Measurements from ENCODE around the gene MSANTD1. TPM values are rescaled to one million over a fixed set of nuclear protein-coding genes. Genes with fewer than 3 reads are reported as not detected.

Gene MSANTD1
- total RNA-seq, 4 donors from 2014 or later = 0.36 to 0.72 TPM; not detected in 2

- Histone ChIP-seq H3K4me3 (no peak overlapping the region), H3K9me3 (no peaks in the 10 kb centered on the region), H3K4me1 (peaks cover 37% of the 10 kb centered on the region), H3K27ac (no peak overlapping the region), H3K27me3 (no peaks in the 10 kb centered on the region), H3K36me3 (no peaks in the 10 kb centered on the region)
- DNase-seq (ENCODE audit: low spot score in 2 of 2) = peak in 1 of 2 donors; percentile 56
- whole genome bisulfite sequencing = 73% methylated on average over 15 of the region's 15 CpGs
- TF ChIP-seq POLR2AphosphoS5 (IDR thresholded peaks at IDR 0.05) (no peak), EP300 (IDR thresholded peaks at IDR 0.05) (no peak), CTCF (IDR thresholded peaks at IDR 0.05) (no peak), POLR2A (IDR thresholded peaks at IDR 0.05) (no peak)
These were observed 55.2 kb downstream of the MSANTD1 start for GRCh38 chr4:3303923-3304710.

- Histone ChIP-seq H3K4me3 (no peak overlapping the region), H3K4me1 (peaks cover 28% of the 10 kb centered on the region), H3K27ac (no peak overlapping the region), H3K9me3 (no peaks in the 10 kb centered on the region), H3K27me3 (no peaks in the 10 kb centered on the region), H3K36me3 (no peaks in the 10 kb centered on the region)
- WGBS = 49% methylated on average over 24 of the region's 25 CpGs
- TF ChIP-seq CTCF (IDR thresholded peaks at IDR 0.05) (no peak), POLR2AphosphoS5 (IDR thresholded peaks at IDR 0.05) (no peak), EP300 (IDR thresholded peaks at IDR 0.05) (no peak), POLR2A (IDR thresholded peaks at IDR 0.05) (no peak)
- peak in 1 of 2 donors; percentile 61 for DNase-seq (ENCODE audit: low spot score in 2 of 2)
These were observed 56.1 kb downstream of the MSANTD1 start for GRCh38 chr4:3304831-3305609.

- 72% methylated on average over 9 of the region's 9 CpGs for WGBS
- H3K27me3 ChIP-seq = no peaks in the 10 kb centered on the region
- DNase-seq (ENCODE audit: low spot score in 2 of 2) = peak in 1 of 2 donors; percentile 71
- H3K9me3 ChIP-seq = no peaks in the 10 kb centered on the region
- H3K4me3 ChIP-seq = no peak overlapping the region
- no peaks in the 10 kb centered on the region for H3K36me3 ChIP-seq
- H3K27ac ChIP-seq = no peak overlapping the region
- H3K4me1 ChIP-seq = peaks cover 26% of the 10 kb centered on the region
- TF ChIP-seq POLR2A (IDR thresholded peaks at IDR 0.05) (no peak), CTCF (IDR thresholded peaks at IDR 0.05) (no peak), EP300 (IDR thresholded peaks at IDR 0.05) (no peak), POLR2AphosphoS5 (IDR thresholded peaks at IDR 0.05) (no peak)
These were observed 56.8 kb downstream of the MSANTD1 start for GRCh38 chr4:3305610-3306371.

Other genes starting within 250 kb of the MSANTD1 start
- gene HTT-AS, start 174.6 kb upstream of the MSANTD1 start, total RNA-seq = not detected
- 100 to 1,000 TPM in 1 of 4 donors, 10 to 100 TPM in 3; 50.1 to 192 (median 81.0) TPM for gene HTT, start 174.5 kb upstream of the MSANTD1 start, total RNA-seq
- gene RGS12, start 43.9 kb downstream of the MSANTD1 start, total RNA-seq = 100 to 1,000 TPM in 2 of 4 donors, 10 to 100 TPM in 2; 65.8 to 246 (median 118) TPM
- not detected for gene HGFAC, start 192.8 kb downstream of the MSANTD1 start, total RNA-seq
- 10 to 100 TPM in 1 of 4 donors, 1 to 10 TPM in 3; 1.7 to 11.2 (median 2.6) TPM for gene DOK7, start 214.1 kb downstream of the MSANTD1 start, total RNA-seq

Data from suprapubic skin (tissue), 4 donors.